C4-2B (cell line): Measurements from ENCODE around the gene L3MBTL4.
"Not testable (repeated sequence)": the region's sequence is repeated elsewhere in the genome, so short reads cannot be mapped to it uniquely, and the experiment has no call there.

Experiments
- H3K27ac ChIP-seq: fragments of 450-650 bp; 2 replicates; pipeline ENCODE4 v1.5.1; 2017
- ZFX ChIP-seq: fragments of 450-650 bp; IDR thresholded peaks from 2 replicates; pipeline ENCODE4 v1.6.1; 2017
- TF ChIP-seq, protein P1 (sequence below): fragments of 450-650 bp; conservative IDR thresholded peaks from 2 replicates; pipeline ENCODE4 v1.5.1; 2017; ENCODE audit warnings: mild to moderate bottlenecking

The L3MBTL4 gene

DNA sequence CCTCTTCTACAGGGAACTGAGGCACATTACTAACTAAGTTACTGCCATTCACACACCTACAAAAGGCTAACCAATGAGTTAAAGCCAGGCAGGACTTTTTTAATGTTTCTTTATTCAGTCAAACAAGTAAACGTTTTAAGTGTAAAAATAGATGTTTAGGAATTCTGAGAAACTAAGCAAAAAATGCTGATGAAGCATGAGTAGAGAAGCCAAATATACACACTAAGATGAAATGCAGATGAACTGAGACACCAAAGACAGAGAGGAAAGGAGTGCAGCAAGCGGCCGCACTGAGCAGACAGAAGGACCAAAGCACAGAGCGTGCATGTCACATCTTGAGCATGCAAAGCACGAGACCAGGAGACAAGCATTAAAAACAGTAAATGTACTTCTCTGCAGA lies 17.9 kb downstream of the L3MBTL4 start:
- no peak overlapping the region for H3K27ac ChIP-seq
- TF ChIP-seq, protein P1, sequence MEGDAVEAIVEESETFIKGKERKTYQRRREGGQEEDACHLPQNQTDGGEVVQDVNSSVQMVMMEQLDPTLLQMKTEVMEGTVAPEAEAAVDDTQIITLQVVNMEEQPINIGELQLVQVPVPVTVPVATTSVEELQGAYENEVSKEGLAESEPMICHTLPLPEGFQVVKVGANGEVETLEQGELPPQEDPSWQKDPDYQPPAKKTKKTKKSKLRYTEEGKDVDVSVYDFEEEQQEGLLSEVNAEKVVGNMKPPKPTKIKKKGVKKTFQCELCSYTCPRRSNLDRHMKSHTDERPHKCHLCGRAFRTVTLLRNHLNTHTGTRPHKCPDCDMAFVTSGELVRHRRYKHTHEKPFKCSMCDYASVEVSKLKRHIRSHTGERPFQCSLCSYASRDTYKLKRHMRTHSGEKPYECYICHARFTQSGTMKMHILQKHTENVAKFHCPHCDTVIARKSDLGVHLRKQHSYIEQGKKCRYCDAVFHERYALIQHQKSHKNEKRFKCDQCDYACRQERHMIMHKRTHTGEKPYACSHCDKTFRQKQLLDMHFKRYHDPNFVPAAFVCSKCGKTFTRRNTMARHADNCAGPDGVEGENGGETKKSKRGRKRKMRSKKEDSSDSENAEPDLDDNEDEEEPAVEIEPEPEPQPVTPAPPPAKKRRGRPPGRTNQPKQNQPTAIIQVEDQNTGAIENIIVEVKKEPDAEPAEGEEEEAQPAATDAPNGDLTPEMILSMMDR: no peak
- TF ChIP-seq ZFX: no peak

DNA sequence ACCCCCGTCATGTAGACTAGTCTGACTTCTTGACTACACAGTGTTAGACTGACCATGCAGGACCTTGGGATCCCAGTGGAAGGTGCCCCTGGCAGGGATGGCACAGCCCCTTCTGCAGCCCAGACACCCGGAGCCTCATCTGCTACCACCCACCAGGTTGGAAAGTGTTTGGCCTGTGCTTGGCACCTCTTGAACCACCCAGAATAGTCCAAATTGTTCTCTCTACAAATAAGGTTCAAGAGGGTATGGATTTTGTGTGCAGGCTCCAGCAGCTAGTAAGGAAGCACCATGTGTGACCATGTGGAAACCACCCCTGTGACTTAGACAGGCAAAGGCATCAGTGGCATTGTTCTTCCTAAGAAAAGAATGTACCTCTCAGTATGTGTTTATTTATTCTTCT lies 18.4 kb downstream of the L3MBTL4 start:
- no peak for TF ChIP-seq ZFX
- TF ChIP-seq, protein P1: no peak

DNA sequence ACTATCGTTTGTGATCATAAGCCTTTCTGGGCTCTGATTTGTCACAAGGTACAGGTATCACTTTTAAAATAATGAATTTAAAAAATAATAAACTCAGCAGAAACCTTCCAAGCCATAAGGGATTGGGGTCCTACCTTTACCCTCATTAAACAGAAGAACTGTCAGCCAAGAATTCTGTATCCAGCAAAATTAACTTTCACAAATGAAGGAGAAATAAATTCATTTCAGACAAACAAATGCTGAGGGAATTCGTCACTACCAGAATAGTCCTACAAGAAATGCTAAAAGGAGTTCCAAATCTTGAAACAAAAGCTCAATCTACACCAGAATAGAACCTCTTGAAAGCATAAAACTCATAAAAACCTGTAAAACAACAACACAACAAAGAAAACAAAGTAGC lies 25.7 kb downstream of the L3MBTL4 start:
- TF ChIP-seq, protein P1: no peak
- TF ChIP-seq ZFX: no peak
- no peak overlapping the region for H3K27ac ChIP-seq

More for the DNA sequence above, 18.4 kb downstream of the L3MBTL4 start:
- no peak overlapping the region for H3K27ac ChIP-seq

GRCh38 chr18:6382963-6383362 lies 31.7 kb downstream of the L3MBTL4 start:
- no peak overlapping the region for H3K27ac ChIP-seq
- TF ChIP-seq, protein P1: no peak
- no peak for TF ChIP-seq ZFX

DNA sequence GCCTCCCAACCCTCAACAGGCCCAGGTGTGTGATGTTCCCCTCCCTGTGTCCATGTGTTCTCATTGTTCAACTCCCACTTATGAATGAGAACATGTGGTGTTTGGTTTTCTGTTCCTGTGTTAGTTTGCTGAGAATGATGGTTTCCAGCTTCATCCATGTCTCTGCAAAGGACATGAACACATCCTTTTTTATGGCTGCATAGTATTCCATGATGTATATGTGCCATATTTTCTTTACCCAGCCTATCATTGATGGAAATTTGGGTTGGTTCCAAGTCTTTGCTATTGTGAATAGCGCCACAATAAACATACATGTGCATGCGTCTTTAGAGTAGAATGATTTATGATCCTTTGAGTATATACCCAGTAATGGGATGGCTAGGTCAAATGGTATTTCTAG lies 37.2 kb downstream of the L3MBTL4 start:
- not testable (repeated sequence) for H3K27ac ChIP-seq

DNA sequence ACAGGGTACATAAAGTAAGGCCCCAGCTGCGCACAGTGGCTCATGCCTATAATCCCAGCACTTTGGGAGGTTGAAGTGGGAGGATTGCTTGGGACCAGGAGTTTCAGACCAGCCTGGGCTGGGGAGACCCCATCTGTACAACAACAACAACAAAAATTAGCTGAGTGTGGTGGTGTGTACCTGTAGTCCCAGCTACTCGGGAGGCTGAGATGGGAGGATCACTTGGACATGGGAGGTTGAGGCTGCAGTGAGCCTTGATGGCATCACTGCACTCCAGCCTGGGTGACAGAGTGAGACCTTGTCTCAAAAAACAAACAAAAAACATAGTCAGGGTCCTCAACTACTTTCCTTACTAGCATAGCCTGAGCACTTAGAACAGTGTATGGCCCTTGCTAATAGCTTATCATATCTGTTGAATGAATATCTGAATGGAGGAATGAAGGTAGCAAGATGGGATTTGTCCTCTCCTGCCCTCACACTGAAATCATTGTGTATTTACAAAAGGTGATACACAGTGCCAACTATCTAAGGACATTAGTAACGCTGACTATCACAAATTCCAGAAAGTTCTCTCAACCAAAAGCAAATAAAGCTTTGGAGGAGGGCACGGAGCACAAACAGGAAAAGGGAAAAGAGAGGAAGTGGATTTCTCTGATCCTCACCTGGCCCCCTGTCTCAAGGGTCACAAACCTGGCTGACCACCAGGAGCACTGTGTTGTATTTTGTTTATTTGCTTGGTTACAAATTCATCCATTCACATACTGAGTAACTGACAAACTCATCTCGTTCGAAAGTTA lies 38.1 kb downstream of the L3MBTL4 start:
- TF ChIP-seq, protein P1: no peak
- no peak for TF ChIP-seq ZFX
- no peak overlapping the region for H3K27ac ChIP-seq

DNA sequence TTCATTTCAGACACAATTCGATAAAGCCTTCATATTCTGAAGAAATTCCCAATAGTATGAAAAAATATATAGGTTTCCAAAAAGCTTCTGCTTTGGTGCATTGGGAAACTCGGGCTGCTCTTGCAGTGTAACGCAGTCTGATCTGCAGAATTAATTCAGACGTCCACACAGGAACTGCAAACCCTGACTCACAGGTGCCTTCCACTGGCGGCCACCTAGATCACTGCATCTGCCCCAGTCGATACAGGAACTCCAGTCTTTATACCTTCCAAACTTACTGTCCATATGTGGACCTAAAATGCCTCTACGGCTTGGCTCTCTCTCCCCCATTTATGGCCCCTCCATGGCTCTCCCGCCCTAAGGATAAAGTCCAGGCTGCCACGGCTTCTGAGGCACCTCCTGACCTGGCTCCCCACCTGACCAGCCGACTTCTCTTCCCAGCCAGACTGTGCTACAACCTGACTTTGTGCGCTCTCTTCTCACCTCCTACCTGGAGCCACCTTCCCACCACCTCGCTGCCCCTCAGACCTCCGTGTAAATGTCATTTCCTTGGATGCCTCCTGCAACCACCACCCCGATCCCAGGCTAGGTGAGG lies 39.7 kb downstream of the L3MBTL4 start:
- H3K27ac ChIP-seq: no peak overlapping the region
- TF ChIP-seq, protein P1: no peak
- TF ChIP-seq ZFX: no peak
